HG03103 (cell line): ENCODE results near the gene CD22.
"Not testable (repeated sequence)": the region's sequence is repeated elsewhere in the genome, so short reads cannot be mapped to it uniquely, and the experiment has no call there.

Experiments used
- ATAC-seq: cut with Tn5 transposase; IDR thresholded peaks from one replicate; pipeline ENCODE4 v1.9.1; 2021; ENCODE audit warnings: low read depth; ENCODE audit not compliant: unreplicated experiment

The CD22 gene

DNA sequence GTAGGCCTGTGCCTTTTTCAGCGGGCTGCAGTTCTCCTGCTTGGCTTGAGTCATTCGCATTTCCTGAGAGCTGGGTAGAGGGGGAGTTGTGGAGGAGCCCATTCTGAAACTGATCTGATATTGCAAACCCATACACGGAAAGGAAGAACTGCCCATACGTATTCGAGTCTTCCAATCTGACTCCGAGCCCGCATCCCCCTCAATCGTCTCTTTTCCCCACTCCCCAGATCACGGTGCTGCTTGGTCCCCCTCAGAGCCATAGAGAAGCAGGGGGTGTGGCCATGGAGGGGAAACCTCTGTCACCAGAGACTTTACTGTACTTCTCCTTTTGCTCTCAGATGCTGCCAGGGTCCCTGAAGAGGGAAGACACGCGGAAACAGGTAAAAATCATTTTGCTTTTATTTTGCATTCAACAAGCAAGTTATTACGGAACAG, at the start of gene CD22:
Gene CD22 (plus strand): TSS at position 337 of the 435 bp plus-strand sequence. CDS start 2,854 bp downstream, outside the sequence.
- no peak for ATAC-seq

DNA sequence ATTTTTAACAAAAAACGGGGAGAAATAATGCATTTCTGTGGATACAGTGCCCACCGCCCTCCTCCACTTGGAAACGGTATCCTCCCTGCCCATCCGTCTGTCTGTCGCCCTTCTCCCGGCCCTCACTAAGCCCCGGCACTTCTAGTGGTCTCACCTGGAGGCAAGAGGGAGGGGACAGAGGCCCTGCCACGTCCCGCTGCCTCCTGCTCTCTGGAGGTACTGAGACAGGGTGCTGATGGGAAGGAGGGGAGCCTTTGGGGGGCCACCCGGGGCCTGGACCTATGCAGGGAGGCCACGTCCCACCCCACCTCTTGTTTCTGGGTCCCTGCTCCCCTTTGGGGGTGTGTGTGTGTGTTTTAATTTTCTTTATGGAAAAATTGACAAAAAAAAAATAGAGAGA, 49.6 kb upstream of the CD22 start:
- no peak for ATAC-seq

DNA sequence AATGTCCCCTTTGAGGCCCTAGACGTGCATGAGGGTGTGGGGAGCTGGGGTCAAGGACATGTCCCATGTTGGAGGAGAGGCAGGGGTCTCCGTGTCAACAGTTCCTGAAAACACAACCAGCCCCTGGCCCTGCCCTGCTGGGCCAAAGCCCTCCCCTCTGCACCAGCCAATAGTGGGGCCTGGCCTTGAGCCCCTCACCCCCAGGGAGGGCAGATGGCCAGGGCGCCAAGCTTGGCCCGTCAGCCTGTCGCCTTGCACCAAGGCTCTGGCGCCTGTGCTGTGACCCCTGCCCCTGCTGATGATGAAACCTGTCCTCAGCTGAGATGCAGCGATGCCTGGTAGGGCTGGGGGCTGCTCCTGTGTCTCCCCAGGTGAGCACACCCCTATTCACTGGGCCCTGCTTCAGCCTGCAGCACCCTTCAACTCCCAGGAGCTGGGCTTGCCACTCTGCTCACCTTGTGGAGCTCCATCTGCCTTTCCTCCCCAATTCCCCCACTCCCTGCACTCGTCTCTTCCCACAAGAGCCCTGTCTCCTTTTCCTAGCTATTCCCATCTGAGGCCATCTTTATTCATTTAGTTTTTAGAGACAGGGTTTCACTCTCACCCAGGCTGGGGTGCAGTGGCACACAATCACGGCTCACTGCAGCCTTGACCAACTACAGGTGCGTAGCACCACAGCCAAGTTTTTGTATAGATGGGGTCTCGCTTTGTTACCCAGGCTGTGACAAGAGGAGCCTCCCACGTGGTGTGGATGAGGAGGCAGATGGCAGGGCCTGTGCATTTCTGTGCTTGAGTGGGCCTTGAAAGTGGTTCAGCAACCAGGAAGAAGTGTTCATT, 48.8 kb upstream of the CD22 start:
- ATAC-seq: no peak

DNA sequence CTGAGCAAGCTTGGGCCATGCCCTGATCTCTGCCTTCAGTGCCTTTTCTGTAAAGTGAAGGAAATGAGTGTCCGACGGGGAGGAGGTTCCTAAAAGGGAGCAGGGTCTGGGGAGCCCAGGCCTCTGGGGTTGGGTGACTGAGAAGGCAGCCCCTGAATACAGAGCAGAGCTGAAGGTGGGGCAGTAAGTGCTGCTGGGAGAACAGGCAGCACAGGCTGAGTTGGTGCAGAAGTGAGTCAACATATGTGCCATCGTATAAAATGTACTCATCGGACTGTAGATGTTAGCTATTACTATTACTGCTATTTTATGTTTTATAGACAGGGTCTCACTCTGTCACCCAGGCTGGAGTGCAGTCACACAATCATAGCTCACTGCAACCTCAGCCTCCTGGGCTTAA, 47.7 kb upstream of the CD22 start:
- no peak for ATAC-seq

DNA sequence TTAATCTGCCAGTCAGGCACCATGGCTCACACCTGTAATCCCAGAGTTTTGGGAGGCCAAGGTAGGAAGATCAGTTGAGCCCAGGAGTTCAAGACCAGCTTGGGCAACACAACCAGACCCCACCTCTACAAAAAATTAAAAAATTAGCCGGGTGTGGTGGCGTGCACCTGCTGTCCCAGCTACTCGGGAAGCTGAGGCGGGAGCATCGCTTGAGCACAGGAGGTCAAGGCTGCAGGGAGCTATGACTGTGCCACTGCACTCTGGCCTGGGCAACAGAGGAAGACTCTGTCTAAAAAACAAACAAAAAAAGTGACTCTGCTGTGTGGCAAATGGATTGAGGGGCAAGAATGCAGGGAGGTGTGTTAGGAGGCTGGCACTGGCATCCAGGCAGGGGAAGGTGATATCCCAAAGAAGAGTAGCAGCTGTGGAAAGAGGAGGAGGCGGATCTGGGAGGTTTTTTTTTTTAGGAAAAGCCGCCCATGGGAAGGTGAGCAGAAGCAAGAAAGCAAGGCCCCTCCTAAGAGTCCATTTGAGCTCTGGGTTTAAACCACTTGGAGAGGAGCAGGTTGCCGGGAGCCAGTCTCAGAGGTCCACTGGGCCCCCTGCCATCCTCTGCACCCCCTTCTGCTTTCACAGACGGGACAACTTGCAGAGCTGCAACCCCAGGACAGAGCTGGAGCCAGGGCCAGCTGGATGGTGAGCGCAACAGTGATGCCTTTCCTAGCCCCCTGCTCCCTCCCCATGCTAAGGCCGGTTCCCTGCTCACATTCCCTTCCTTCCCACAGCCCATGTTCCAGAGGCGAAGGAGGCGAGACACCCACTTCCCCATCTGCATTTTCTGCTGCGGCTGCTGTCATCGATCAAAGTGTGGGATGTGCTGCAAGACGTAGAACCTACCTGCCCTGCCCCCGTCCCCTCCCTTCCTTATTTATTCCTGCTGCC, 44.6 kb upstream of the CD22 start:
- ATAC-seq: no peak

DNA sequence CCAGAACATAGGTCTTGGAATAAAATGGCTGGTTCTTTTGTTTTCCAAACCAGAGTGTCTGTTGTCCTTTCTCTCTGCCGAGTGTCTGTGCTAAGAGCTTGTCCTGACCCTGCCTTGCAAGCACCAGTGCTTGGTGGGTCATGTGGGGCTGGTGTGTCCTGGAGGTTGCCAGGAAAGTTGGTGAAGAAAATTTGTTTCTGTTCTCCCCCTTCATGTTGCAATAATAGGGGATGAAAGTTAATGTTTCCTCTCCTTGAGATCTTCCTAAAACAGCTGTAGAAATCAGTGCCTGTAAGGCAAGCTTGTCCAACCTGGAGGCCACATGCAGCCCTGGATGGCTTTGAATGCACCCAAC, 43.9 kb upstream of the CD22 start:
- no peak for ATAC-seq

DNA sequence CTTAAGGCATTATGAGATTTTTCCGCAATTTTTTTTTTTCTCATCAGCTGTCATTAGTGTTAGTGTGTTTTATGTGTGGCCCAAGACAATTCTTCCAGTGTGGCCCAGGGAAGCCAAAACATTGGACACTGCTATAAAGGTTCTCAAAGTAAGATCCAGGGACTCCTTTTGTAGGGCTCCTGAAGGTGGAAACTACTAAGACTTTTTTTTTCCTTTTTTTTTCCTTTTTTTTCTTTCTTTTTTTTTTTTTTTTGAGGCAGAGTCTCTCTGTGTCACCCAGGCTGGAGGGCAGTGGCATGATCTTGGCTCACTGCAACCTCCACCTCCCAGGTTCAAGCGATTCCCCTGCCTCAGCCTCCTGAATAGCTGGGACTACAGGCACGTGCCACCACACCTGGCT, 43.5 kb upstream of the CD22 start:
- not testable (repeated sequence) for ATAC-seq

DNA sequence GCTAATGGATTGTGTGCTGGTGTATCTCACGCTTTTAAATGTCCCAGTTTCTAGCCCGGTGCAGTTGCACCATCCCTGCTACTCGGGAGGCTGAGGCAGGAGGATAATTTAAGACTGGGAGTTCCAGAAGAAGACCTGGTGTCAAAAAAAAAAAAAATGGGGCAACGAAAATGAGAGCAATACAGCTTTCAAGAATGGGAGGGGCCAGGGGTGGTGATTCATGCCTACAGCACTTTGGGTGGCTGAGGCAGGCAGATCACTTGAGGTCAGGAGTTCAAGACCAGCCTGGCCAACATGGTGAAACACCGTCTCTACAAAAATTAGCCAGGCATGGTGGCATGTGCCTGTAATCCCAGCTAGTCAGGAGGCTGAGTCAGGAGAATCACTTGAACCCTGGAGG, 42.9 kb upstream of the CD22 start:
- ATAC-seq: not testable (repeated sequence)

DNA sequence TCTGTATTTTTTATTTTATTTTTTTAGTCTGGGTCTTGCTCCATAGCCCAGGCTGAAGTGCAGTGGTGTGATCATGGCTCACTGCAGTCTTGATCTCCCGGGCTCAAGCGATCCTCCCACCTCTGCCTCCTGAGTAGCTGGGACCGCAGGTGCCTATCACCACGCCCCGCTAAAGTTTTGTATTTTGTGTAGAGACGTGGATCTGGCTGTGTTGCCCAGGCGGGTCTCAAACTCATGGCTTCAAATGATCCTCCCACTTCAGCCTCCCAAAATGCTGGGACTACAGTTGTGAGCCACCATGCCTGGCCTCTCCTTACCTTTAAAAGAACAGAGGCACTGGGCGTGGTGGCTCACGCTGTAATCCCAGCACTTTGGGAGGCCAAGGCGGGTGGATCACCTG, 41.3 kb upstream of the CD22 start:
- no peak for ATAC-seq

DNA sequence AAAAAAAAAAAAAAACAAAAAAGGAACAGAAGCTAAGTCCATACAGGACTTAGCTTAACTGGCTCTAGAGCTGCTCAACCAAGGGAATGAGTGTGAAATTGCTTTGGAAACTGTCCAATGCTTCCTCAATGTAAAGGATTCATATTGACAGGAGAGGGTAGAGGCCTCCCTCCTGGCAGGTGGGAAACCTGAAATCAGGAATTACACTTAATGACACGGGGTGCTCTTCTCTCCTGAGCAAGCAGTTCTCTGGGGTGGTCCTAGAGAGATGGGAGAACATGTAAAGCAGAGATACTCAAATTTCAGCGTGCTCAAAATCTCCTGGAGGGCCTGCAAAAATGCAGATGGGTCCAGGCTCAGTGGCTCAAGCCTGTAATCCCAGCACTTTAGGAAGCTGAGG, 40.7 kb upstream of the CD22 start:
- no peak for ATAC-seq

DNA sequence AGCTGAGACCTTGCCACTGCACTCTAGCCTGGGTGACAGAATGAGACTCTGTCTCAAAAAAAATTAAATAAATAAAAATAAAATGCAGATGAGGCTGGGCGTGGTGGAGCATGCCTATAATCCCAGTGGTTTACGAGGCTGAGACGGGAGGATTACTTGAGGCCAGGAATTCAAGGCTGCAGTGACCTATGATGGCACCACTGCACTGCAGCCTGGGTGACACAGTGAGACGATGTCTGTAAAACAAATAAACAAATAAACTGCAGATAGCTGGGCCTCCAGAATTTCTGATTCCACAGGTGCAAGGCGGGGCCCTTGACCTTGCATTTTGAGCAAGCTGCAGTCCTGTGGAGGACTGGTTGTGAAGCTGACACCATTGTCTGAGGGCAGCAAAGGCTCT, 40.1 kb upstream of the CD22 start:
- ATAC-seq: no peak

DNA sequence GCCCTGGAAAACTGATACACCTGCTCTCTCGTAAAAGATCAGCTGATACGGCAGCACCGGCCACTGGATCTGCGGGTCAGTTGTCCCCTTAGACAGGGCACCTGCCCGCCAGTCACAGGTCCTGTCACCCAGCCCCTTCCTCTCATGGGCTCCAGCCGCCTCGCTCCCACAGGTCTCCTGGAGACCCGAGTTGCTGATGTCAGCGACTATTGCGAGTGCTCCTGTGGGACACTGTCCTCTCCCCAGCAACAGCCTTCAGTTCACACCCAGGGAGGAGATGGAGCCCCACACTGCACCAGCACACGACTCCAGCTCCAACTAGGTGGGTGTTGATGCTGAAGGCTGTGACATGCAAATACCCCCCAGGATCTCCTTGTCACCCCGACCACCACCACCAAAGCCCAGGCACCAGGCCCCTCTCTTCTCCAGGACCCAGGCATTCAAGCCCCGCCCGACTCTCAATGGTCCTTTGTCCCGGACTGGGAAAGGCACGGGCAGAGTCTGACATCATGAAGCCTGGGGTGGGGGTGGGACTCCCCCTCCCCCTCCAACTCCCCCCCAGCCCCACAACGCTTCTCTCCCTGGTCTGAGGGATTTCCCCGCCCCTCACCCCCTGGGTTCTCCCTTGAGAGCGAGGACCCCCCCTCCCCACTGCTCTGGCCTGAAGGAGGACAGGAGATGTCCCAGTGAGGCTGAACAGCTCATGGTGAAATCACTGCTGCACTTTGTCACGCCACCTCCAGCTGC, 38.4 kb upstream of the CD22 start:
- no peak for ATAC-seq

DNA sequence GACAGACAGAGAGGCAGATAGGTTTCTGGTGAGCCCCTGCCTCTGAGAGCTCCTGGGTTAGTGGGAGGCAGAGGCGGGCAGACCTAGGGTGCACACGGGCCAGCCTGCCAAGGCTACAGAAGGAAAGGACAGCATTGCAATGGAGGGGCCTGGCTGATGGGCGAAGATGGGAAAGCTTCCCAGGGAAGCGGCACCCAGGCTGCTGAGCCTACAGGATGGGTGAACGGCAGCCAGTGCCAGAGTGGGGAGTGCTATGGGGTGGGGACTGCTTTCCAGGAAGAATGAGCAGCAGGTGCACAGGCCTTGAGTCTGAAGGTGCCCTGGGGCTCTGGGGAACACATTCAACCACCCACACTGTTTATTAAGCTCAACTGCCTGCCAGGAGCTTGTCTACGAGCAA, 37.7 kb upstream of the CD22 start:
- ATAC-seq: no peak

DNA sequence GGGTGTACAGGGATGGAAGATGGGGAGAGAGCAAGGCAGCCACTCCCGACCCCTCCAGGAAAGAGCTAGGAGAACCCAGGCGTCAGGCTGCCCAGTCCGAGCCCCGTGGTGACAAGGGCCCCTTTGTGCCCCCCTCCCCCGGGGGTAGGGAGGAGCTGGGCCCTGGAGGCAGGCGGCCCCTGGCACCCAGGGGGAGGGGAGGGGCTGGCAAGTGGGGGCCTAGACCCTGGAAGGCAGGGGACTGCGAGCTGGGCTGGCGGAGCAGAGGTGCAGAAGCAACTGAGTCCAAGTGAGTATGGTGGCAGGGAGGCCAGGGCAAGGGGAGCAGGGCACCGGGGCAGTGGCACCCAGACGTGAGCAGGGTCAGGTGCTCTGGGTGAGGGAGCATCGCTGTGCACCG, 37.1 kb upstream of the CD22 start, which contains the start of gene MAG:
Gene MAG (plus strand): TSS at position 246 of the 400 bp plus-strand sequence. CDS start 3,248 bp downstream, outside the sequence.
- no peak for ATAC-seq

DNA sequence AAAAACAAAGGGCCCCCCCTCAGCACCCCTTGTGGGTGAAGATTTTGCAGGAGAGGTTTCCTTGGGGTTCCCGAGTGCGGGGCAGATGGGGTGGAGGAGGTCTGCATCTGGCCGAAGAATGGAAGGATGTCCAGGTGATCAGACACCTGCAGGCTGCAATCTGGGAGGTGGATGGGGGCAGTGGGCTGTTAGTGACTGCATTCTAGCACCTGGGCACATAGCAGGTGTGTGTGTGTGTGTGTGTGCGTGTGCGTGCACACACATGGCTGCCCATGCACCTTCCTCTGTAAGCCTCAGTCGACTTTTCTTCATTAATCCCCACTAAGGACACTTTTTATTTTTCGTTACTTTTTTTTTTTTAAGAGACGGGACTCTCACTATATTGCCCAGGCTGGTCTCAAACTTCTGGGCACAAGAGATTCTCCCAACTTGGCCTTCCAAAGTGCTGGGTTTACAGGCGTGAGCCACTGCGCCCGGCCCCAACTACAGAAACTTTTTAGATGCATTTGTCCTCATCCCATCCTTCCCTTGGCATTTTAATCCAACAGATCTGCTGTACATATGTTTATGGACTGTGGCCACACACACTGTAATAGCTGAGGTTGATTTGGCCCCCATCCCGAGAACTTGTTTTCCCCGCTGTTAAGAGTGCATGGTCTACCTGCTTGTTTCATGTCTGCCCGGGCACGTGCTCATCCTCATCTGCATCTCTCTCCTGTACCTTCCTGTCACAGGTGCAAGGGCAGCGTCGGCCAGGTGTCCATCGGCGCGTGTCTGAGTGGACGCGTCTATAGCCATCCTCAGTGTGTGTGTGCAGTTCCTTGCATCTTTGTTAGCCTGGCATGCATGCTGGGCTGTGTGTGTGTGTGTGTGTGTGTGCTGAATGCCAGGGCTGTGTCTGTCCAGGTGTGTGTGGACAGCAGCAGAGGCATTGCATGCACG, 36.3 kb upstream of the CD22 start:
- no peak for ATAC-seq

DNA sequence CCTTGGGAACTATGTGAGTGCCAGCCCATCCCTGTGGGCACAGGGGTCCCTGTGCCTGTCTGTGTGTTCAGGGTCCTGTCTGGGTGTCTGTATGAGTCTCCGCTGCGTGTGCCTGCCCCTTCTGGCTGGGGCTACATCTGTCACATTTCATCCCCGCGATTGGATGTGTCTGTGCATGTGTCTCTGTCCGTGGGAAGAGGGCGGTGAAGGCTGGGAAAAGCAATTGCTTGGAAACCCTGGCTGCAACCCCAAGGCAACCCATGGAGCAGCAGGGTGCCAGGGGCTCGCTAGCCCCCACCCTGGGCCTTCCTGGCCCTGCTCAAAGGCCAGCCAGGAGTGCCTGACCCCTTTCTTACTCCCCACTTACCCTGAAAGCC, 35.6 kb upstream of the CD22 start:
- ATAC-seq: no peak

DNA sequence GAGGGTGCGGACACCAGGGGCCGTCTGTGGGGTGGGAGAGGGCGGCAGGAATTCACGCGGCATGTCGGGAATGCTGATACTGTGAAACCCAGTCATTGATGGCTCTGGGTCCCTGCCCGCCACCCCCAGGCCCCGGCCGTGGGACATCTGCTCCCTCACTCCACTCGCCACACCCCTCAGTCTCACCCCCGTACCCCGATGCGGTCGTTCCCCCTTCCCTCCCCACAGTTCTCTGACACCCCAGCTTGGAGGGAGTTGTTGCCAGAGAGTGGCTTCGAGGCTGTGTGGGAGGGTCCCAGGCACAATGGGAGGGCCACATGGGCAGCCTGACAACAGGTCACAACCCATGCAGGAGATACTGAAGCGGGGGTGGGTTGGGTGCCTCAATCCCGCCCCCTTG, 35.2 kb upstream of the CD22 start:
- no peak for ATAC-seq

DNA sequence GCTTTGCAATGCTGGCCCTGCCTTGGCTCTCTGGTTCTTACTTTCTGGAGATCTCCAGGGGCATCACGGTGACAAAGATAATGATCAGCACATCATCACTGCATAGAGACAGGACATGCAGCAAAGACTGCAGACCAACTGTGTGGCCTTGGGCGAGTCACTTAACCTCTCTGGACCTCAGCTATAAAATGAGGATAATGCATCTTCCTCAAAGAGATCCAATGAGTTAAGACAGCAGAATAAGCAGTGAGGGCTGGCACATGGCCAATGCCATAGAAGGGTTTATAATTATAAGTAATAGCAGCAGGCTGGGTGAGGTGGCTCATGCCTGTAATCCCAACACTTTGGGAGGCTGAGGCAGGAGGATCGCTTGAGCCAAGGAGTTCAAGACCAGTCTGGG, 34.7 kb upstream of the CD22 start:
- ATAC-seq: no peak

DNA sequence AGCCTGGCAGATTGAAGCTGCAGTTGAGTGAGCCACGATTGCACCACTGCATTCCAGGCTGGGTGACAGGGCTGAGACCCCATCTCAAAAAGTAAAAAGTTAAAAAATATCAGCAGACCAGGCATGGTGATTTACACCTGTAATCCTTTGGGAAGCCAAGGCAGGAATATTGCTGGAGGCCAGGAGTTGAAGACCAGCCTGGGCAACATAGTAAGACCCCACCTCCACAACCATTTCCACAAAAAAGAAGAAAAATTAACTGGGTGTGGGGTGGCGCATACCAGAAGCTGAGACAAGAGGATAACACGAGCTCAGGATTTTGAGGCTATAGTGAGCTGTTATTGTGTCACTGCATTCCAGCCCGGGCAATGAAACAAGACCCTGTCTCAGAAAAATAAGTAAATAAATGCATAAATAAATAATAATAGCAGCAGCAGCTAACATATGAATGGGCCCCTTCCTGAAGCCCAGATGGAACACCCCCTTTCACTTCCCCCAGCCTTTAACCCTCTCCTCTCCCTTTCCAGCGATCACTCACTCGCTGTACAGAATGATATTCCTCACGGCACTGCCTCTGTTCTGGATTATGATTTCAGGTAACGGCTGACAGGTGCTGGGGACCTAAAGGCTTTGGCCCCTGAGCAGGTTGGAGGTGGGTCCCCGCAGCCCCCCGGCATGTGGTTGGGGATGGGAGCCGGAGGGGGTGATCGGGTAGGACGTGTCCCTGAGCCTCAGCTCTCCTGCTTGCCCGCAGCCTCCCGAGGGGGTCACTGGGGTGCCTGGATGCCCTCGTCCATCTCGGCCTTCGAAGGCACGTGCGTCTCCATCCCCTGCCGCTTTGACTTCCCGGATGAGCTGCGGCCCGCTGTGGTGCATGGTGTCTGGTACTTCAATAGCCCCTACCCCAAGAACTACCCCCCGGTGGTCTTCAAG, 33.9 kb upstream of the CD22 start:
- ATAC-seq: no peak
